Kidney capillary endothelial cell (primary cell): Measurements from ENCODE around the gene BMP7.

Experiments used
- DNase-seq: peaks from one replicate; pipeline ENCODE4 v3.0.0-alpha.2; 2018; ENCODE audit warnings: low spot score

The BMP7 gene

DNA sequence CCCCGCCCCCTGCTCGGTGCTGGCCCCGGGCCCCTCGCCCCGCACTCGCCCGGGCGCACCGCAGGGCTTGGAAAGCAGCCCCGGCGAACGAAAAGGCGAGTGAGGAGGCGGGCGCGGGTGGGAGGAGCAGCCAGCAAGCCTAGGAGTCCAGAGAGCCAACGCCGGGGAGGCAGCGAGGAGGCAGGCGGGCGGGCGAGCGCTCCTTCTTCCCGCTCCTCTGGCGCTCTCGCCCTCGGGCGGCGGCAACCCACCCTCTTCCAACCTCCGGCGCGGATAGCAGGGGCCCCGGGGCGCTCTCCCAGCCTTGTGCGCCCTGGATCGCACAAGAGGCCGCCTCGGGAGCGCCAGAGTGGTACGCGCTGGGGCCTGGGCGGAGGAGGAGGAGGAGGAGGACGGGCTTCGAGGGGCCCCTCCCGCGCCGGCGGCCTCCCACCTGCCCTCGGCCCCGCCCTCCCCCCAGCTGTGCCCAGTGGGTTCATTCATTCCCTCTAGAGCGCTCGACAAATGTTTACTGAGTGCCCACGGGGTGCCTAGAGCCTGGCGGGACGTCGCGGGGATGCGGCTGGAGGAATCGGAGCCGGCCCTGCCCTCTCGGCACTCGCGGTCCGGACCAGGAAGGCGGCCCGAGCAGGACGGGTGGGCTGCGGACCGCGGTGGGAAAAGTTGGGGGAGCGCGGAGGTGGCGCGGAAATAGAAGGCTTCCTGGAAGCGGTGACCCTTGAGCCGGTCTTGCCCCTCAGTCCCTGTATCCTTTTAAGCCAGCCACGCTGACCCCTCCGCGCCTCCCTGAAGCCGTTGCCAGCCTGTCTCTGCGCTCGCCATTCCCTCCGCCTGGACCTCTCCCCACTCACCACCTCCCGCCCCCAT is at the start of gene BMP7:
TSS of gene BMP7 (minus strand) at position 351 of the 867 bp plus-strand sequence. CDS start 519 bp downstream, outside the sequence.
- no peak for DNase-seq

- no peak for DNase-seq
Measured at GRCh38 chr20:57315976-57316480, 49.6 kb upstream of the BMP7 start.

- DNase-seq: no peak
Measured at GRCh38 chr20:57315083-57315975, 48.9 kb upstream of the BMP7 start.

- DNase-seq: no peak
Measured at GRCh38 chr20:57313951-57314350, 47.5 kb upstream of the BMP7 start.

DNA sequence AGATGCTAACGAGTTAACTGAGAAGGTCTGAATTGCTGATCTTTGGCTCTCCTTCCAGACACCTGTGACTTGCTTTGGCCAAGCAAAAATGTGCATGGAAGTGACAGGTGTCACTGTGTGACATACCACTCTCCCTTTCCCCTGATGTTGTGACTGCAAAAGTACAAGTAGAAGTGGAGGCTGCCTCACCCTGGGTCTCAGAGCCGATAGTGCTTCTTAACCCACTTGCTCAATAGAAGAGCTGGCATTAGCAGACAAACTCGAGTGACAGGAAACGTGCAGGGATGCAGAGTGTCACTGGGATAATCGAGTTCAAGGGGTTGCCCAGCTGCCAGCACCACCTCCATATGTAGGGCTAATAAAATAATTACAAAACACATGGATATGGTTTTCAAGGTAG is 46.8 kb upstream of the BMP7 start:
- DNase-seq: no peak

- no peak for DNase-seq
Measured at GRCh38 chr20:57312138-57312537, 45.7 kb upstream of the BMP7 start.

- DNase-seq: no peak
Measured at GRCh38 chr20:57310821-57311514, 44.5 kb upstream of the BMP7 start.

DNA sequence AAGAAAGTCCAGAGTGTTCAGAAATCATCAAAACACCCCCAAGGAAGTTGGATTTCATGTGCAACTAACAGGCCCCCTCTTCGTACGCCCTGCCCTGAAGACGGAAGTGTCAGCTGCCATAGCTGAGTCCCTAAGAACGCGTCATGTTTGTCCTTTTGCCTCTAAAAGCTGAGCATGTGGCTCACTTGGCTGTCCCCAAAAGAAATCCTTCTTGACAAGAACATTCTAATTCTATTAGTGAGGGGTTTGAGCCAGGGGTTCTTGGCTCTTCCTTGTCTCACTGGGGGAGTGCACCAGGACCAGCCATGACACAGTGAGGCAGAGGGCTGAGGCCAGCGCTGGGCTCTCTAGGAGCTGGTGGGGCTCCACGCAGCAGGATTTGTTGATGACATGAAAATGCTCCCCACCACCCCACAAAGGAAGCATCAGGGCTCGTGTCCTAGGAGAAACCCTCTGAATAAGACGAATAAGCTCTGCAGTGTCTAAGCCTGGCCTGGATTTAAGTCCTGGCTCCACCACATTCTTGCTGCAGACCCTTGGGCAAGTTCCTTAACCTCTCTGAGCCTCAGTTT is 43.2 kb upstream of the BMP7 start:
- DNase-seq: no peak

DNA sequence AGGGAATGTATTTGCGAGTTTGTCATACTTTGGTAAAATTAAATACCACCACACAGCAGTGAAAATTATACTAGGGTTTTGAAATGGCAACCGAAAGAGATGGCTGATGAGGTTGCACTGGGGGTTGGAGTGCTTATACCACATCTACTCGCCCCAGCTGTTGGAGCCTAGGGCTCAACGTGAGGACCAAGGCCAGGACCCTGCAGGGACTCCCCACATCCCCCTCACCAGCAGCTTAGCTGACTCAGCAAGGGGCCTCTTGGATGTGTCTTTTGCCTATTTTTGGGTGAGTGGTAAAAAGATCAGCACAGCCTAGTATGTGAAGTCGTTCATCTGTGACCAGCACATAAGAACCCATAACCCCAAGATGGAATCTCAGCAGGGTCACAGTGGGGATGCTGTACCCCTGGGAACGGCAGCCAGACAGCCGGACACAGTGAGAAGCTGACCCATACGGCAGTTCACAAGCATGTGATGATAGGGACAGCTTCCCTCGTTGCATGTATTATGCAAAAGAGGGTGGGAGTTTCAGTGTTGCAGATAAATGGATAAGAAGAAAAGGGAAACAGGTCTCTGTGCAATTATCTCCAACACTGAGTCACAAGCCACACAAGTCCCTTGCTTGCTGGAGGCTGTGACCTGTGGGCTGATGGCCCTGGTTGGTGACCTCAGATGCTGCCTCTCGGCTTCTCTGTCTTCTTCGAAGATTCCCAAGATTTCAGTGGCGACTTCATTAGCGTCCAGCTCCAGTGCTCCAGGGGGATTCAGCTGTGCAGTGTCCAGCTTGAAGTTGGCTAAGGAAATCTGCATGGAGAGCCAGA is 42.2 kb upstream of the BMP7 start:
- no peak for DNase-seq

- DNase-seq: no peak
Measured at GRCh38 chr20:57306747-57307146, 40.3 kb upstream of the BMP7 start.

DNA sequence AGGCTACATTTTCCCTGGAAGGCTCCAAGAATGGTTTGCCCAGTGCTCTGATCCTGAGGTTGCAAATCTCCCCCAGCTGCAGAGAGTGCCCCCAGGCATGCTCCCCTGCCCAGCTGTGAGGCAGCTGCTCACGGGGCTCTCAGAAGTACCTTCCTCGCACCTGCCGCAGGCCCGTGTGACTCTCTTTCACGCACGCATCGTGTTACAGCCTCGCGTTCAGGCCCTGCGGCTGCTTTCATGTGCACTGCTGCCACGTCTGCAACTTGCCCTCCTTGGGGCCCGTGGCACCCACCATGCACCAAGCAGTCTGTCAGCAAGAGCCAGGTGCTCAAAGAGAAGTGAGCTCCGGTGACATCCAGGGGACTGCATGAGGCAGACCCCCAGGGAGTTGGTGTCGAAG is 34.6 kb upstream of the BMP7 start:
- no peak for DNase-seq

DNA sequence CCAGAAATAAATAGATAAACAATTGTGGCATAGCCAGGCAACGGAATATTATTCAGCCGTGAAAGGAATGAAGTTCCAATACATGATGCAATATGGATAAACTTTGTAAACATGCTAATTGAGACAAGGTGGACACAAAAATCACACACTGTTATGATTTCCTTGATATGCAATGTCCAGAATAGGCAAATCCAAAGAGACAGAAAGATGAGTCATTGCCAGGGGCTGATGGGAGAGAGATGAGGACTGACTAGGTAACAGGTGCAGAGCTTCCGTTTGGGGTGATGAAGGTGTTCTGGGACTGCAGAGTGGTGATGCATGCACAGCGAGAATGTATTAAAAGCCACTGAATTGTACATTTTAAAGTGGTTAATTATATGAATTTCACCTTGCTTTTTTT is 32.0 kb upstream of the BMP7 start:
- no peak for DNase-seq

GRCh38 chr20:57294550-57294949 is 28.1 kb upstream of the BMP7 start:
- DNase-seq: no peak

- no peak for DNase-seq
Measured at GRCh38 chr20:57293995-57294394, 27.6 kb upstream of the BMP7 start.

- no peak for DNase-seq
Measured at GRCh38 chr20:57292611-57293010, 26.2 kb upstream of the BMP7 start.

DNA sequence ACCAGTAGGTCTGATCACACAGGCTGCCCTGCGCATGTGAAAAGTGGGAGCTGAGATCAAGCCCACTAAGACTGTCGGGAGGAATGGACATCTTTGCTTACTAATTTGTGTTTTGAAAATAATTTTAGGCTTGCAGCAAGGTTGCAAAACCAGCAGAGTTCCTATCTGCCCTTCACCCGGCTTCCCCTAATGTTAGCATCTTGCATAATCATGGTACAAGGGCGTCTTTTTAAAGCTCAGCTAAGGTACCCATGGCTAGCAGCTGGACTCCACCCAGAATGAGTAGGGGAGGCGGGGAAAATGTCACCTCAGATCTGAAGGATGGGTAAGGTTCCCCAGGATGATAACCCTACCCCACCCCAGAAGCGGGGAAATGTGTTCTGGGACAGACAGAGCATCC is 25.3 kb upstream of the BMP7 start:
- no peak for DNase-seq

GRCh38 chr20:57291003-57291402 is 24.6 kb upstream of the BMP7 start:
- DNase-seq: no peak

- DNase-seq: no peak
Measured at GRCh38 chr20:57290178-57290484, 23.7 kb upstream of the BMP7 start.

- no peak for DNase-seq
Measured at GRCh38 chr20:57289391-57290177, 23.1 kb upstream of the BMP7 start.

DNA sequence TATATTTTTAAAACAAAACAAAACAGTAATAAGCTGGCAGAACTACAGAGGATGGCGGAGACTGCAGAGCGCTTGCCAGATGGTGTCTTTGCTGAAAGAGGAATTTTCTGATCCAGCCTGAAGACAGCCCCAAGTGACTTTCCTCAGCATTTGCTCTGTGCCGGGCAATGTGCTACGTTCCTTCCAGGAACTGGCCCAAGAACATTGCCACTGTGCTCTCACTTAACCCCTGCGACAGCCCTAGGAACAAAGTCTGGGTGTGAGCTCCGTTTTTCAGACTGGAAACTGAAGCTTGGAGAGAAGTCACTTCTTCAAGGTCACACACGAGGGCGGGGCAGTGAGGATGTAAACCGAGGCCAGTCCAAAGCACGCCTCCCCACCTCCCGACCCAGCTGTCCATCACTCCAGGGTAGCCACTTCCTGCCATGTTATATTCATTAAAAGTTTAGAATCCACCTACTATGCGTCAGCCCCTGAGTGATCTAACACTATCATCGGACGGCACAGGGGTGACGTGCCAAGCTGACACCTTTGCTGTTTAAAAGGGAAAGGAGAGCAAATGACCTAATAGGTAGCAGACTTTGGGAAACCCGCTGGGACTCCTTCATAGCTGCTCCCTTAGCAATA is 22.3 kb upstream of the BMP7 start:
- no peak for DNase-seq
